Psoas muscle (tissue), 8 donors: ENCODE results near the gene CPXM2. TPM values are rescaled to one million over a fixed set of nuclear protein-coding genes. Genes with fewer than 3 reads are reported as not detected.

ENCODE experiments used
- ATAC-seq, 4 donors: fragments of 200-7000 bp; cut with Tn5 transposase; one replicate each; pipeline ENCODE4 v1.9.1; 2020; ENCODE audit warnings: moderate library complexity in 3 of 4, mild to moderate bottlenecking in 2 of 4
- DNase-seq, 2 donors: peaks; one replicate each; pipeline ENCODE4 v3.0.0-alpha.2; 2020
- H3K27ac ChIP-seq: fragments of 200-600 bp; one replicate; pipeline ENCODE4 v1.8.0; 2022
- H3K27me3 ChIP-seq, 3 donors: fragments of 200-600 bp in 1 of 3; one replicate each; pipeline versions ENCODE4 v1.6.1 to v1.8.0; 2013 to 2022; ENCODE audit warnings: low read length in 2 of 3, mild to moderate bottlenecking in 2 of 3, moderate library complexity in 1 of 3; ENCODE audit not compliant: insufficient read depth in 3 of 3
- H3K36me3 ChIP-seq, 2 donors: fragments of 200-600 bp in 1 of 2; one replicate each; pipeline versions ENCODE4 v1.6.1 to v1.8.0; 2013 to 2022; ENCODE audit warnings: low read depth in 1 of 2, mild to moderate bottlenecking in 1 of 2, moderate library complexity in 1 of 2; ENCODE audit not compliant: insufficient read depth in 1 of 2
- H3K4me1 ChIP-seq: fragments of 200-600 bp; one replicate; pipeline ENCODE4 v1.8.0; 2022
- H3K4me3 ChIP-seq: fragments of 200-600 bp; one replicate; pipeline ENCODE4 v1.8.0; 2022; ENCODE audit warnings: mild to moderate bottlenecking
- H3K9me3 ChIP-seq: fragments of 200-600 bp; one replicate; pipeline ENCODE4 v1.8.0; 2022
- WGBS, 3 donors: extraction: QIAGEN DNeasy Blood & Tissue Kit; methylation state at CpG; one replicate each; pipeline versions ENCODE4 v1.1.6 to v1.1.7; 2013; 5-methylcytosine and 5-hydroxymethylcytosine counted together
- intact Hi-C, 2 donors: fragments of 100-400 bp; cut with DNase I; formaldehyde crosslinking; loops; one replicate each; pipeline versions ENCODE4 v1.11.0 to v1.14.2; 2022
- polyA plus RNA-seq, 3 donors: library from polyadenylated mRNA; stranded (reverse); fragments of 200-250 nt; gene quantifications; one replicate each; pipeline ENCODE4 v1.2.3, GENCODE V29; 2013
- total RNA-seq, 4 donors: library from RNA; stranded (reverse); fragmentation: NEBNext Ultra II Directional in 2 of 4; extraction: Animal tissue kit (Norgen Biotek cat#: 25700) in 2 of 4; gene quantifications; one replicate each; pipeline versions ENCODE4 v1.2.1 to v1.2.4, GENCODE V29; 2021 to 2023
- TF ChIP-seq, protein P1 (sequence below): fragments of 200-600 bp; IDR thresholded peaks from one replicate; pipeline ENCODE4 v1.8.0; 2022; ENCODE audit warnings: antibody characterized with exemption
- donor health status: healthy with polysubstance abuse.
- donor health status: DM: no; HTN: no; CAD: no; lungs with moderate emphysema.
- donor health status: Bipolar disorder and iron deficiency.
- donor health status: healthy.
- donor health status: DM: yes; HTN: yes; CAD: no.
- donor health status: DM: no; HTN: no; CAD: no.
- donor health status: DM: no; HTN: no; CAD: no.
- donor health status: DM: yes; HTN: yes; CAD: no.

Gene CPXM2
- total and polyA plus RNA-seq, 7 donors, result 0.78 to 5.2 (median 1.4) TPM

DNA sequence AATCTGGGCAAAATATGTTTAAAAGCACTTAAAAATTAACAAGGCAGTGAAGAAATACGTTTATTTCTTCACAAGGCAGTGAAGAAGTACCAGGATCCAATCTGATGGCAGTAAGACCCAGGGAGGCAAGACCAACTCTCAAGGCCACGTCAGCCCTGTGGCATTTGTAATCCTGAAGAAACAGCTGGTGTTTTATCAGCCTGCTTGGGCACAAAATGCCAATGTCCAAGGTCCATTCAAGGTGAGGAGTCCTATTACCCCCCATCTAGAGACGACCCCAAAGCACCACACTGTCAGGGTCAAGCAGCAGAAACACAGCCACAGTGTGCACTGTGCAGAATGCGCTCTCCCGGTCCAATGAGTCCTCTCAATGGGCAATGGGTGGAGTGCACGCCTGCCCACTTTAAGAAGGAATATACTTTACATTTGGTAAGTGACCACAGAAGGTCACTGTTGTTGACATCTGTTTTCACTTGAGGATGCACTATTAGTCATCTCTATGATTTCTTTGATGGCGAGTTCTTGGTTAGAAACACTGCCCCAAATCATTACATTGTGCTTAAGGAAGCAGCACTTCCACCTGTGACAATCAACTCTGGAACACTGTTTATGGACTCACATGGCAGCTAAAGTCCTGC lies 12.8 kb downstream of the CPXM2 start:
- DNase-seq, result peak in 1 of 2 donors; percentile 0
- TF ChIP-seq, protein P1, sequence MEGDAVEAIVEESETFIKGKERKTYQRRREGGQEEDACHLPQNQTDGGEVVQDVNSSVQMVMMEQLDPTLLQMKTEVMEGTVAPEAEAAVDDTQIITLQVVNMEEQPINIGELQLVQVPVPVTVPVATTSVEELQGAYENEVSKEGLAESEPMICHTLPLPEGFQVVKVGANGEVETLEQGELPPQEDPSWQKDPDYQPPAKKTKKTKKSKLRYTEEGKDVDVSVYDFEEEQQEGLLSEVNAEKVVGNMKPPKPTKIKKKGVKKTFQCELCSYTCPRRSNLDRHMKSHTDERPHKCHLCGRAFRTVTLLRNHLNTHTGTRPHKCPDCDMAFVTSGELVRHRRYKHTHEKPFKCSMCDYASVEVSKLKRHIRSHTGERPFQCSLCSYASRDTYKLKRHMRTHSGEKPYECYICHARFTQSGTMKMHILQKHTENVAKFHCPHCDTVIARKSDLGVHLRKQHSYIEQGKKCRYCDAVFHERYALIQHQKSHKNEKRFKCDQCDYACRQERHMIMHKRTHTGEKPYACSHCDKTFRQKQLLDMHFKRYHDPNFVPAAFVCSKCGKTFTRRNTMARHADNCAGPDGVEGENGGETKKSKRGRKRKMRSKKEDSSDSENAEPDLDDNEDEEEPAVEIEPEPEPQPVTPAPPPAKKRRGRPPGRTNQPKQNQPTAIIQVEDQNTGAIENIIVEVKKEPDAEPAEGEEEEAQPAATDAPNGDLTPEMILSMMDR, result no peak
- ATAC-seq, result no peak
- Histone ChIP-seq H3K36me3 (no peaks in the 10 kb centered on the region), H3K4me3 (no peak overlapping the region), H3K27me3 (no peaks in the 10 kb centered on the region), H3K9me3 (peaks cover 6% of the 10 kb centered on the region), H3K27ac (no peak overlapping the region), H3K4me1 (no peaks in the 10 kb centered on the region)
- intact Hi-C loops, result no loop called here
- 62 to 72% (median 68%) methylated on average over 7 of the region's 7 CpGs for WGBS, 3 donors

DNA sequence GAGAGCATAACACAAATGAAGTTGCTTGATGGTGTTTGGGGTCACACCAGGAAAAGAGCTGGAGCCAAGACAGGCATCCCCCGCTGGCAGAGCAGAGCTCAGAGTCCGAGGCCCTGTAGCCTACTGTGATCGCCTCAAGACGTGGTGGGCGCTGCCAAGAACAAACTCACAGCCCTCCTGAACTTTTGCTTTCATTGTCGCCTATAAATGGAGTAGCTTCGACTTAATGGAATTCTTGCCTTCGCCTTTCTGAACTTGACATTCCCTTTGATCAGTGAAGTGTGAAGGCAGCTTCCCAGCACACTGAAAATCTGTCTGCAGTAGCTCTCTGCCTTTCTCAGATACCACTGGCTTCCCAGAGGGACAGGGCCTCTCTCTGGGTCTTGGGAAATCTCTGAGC lies 21.3 kb downstream of the CPXM2 start:
- no peak overlapping the region for H3K4me3 ChIP-seq
- intact Hi-C loops, result no loop called here
- WGBS, 3 donors, result 59 to 64% (median 62%) methylated on average over 8 of the region's 8 CpGs

DNA sequence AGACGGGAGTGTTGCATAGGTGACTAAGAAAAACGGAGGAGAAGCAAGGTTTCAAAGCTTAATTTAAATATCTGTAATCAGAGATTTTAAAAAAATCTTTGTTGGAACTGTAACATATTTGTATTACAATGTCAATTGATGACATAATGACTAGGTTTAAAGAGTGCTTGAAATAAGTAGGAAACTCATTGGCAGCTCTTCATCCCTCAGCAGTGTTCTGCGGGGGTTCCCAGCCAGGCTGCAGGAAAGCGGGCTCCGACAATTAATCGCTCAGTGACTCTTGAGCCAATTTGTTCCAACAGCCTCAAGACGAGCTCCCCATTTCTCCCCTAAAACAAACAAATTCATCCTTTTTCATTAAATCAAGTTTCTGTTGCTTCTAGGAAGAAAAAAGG lies 22.6 kb downstream of the CPXM2 start:
- TF ChIP-seq, protein P1, result no peak
- ATAC-seq (no peak), DNase-seq (no peak)
- intact Hi-C loops, result no loop called here
- Histone ChIP-seq H3K4me3 (no peak overlapping the region), H3K27ac (no peak overlapping the region), H3K36me3 (no peaks in the 10 kb centered on the region), H3K27me3 (no peaks in the 10 kb centered on the region), H3K9me3 (peaks cover 8% of the 10 kb centered on the region), H3K4me1 (no peaks in the 10 kb centered on the region)
- 71 to 75% (median 74%) methylated on average over 7 of the region's 7 CpGs for WGBS, 3 donors

More for the DNA sequence above, 21.3 kb downstream of the CPXM2 start:
- Histone ChIP-seq H3K27me3 (no peaks in the 10 kb centered on the region), H3K4me1 (no peaks in the 10 kb centered on the region), H3K27ac (no peak overlapping the region), H3K9me3 (peaks cover 8% of the 10 kb centered on the region), H3K36me3 (no peaks in the 10 kb centered on the region)
- ATAC-seq (no peak), DNase-seq (no peak)
- TF ChIP-seq, protein P1, result no peak

DNA sequence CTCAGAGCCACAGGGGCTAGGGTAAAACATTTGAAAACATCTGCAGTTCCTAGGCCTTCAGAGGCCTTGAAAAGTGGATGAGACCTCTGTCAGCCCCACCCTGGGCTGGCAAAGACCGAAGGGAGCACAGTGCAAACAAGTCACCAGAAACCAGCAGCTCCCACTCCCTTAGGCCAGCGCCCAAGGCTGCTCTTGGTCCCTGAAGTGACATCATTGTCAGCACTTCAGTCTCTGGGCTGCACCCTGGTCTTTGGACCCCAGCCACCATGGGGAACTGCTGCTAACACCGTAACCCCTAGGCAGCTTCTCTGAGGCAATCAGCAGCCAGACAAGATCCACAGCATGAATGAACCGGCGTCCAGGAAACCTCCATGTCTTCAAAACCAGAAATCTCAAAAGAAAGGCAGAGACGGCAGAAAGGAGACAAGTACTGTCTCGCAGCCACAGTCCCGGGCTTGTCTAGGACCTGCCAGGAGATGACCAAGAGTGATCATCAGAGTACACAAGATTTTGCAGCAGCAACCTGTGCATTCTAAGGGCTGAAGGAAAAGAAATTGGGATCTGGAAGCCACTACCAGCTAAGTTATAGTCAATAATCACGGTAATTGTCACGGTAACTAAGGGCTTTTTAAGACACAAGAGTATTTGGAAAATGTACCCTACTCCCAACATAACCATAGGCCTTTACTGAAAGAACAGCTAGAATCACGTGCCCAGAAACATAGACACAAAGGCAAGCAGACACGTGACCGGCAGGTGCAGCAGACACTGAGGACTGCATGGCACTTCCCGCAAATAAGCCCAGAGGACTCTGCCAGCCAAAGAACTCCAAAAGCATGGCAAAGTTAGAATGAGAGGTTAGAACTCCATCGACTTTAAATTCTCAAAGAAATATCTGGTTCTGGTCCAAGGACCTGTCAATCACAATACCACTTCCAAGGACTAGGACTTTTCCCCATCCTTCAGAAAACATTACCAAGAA lies 23.3 kb downstream of the CPXM2 start:
- Histone ChIP-seq H3K4me3 (no peak overlapping the region), H3K4me1 (no peaks in the 10 kb centered on the region), H3K27me3 (no peaks in the 10 kb centered on the region), H3K36me3 (no peaks in the 10 kb centered on the region), H3K27ac (no peak overlapping the region), H3K9me3 (peaks cover 4% of the 10 kb centered on the region)
- ATAC-seq (no peak), DNase-seq (no peak)
- intact Hi-C loops, result no loop called here
- TF ChIP-seq, protein P1, result no peak
- 62 to 71% (median 63%) methylated on average over 15 of the region's 15 CpGs for WGBS, 3 donors
